AG09319 (cell line): Measurements from ENCODE around the gene SLC4A1AP.
"Not testable (repeated sequence)": the region's sequence is repeated elsewhere in the genome, so short reads cannot be mapped to it uniquely, and the experiment has no call there.

Experiments
- DNase-seq: peaks from one replicate; pipeline ENCODE4 v3.0.0-alpha.2; 2010; ENCODE audit warnings: low read depth; ENCODE audit errors: extremely low read depth
- TF ChIP-seq, protein P1 (sequence below): IDR thresholded peaks from 2 replicates; pipeline ENCODE4 v1.5.1; 2011; ENCODE audit warnings: low read depth, mild to moderate bottlenecking, inconsistent platforms, low read length, moderate library complexity

The SLC4A1AP gene

DNA sequence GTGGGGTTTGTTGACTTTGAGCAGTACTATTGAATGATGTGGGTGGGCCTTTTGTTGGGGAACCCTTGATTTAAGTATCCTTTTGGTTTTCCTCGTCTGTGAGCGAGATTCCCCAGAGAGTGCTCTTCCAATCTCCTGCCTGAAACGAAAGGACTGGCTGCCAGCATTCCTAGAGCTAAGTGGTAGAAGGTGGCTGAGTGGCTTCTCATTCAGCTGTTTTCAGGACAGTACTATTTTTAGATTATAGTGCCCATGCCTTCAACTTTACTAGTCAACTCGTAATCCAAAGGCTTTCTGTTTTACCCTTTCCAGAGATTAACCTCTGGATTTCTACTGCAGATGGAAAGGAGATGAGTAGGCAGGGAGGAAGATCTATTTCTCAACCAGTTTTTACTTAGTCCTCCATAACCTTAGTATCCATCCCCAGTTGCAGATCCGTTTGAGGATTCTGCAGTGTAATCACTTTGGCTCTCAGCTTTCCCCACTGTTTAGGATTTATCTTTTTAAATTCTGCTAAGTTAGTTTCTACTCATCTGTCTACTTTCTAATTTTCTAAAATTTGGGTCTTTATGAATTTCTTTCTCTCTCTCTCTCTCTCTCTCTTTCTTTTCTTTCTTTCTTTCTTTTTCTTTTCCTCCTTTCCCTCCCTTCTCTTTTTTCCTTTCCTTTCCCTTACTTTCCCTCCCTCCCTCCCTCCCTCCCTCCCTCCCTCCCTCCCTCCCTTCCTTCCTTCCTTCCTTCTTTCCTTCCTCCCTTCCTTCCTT lies 9.2 kb downstream of the SLC4A1AP start:
- TF ChIP-seq, protein P1, sequence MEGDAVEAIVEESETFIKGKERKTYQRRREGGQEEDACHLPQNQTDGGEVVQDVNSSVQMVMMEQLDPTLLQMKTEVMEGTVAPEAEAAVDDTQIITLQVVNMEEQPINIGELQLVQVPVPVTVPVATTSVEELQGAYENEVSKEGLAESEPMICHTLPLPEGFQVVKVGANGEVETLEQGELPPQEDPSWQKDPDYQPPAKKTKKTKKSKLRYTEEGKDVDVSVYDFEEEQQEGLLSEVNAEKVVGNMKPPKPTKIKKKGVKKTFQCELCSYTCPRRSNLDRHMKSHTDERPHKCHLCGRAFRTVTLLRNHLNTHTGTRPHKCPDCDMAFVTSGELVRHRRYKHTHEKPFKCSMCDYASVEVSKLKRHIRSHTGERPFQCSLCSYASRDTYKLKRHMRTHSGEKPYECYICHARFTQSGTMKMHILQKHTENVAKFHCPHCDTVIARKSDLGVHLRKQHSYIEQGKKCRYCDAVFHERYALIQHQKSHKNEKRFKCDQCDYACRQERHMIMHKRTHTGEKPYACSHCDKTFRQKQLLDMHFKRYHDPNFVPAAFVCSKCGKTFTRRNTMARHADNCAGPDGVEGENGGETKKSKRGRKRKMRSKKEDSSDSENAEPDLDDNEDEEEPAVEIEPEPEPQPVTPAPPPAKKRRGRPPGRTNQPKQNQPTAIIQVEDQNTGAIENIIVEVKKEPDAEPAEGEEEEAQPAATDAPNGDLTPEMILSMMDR: no peak
- no peak for DNase-seq

DNA sequence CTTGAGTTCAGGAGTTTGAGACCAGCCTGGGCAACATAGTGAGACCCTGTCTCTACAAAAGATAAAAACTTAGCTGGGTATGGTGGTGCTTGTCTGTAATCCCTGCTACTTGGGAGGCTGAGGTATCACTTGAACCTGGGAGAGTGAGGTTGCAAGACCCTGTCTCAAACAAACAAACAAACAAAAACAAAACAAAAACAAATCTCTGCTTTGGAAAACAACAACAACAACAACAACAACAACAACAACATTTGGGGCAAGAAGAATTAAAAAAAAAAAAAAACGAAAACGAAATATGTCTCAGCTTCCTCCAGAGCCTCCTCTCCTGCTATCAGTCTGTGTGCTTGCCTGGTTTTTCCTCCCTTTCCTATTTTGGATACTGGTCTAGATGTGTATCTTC lies 16.9 kb downstream of the SLC4A1AP start:
- no peak for DNase-seq
- TF ChIP-seq, protein P1: no peak

DNA sequence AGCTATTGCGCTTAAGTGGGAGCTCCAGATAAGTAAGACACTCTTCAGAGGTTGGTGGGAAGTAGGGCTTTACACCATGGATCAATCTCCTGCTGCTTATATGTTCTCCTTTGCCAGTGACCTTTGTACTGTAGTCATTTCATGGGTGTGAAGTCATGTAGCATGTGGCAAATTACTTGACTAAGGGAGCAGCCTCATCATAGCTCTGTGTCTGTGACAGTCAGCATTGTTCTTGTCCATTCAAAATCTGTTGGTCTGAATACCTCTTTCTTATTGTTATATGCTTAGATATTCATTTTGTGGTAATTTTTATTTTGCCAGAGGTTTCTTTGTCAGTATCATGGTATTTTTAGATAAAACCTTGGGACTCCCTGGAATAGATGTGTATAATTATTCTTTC lies 18.2 kb downstream of the SLC4A1AP start:
- TF ChIP-seq, protein P1: no peak
- no peak for DNase-seq

DNA sequence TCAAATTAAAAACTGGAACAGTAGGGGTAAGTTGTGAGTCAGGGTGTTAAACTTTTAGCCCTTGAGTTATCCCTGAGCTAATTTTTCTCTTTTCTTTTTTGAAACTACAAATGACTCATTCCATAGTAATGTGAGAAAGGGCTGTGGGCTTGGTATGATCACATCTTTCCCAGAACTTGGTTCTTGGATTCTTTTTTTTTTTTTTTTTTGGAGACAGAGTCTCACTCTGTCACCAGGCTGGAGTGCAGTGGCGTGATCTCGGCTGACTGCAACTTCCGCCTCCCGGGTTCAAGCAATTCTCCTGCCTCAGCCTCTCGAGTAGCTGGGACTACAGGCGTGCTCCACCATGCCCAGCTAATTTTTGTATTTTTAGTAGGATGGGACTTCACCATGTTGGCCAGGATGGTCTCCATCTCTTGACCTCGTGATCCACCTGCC lies 18.7 kb downstream of the SLC4A1AP start:
- DNase-seq: not testable (repeated sequence)

DNA sequence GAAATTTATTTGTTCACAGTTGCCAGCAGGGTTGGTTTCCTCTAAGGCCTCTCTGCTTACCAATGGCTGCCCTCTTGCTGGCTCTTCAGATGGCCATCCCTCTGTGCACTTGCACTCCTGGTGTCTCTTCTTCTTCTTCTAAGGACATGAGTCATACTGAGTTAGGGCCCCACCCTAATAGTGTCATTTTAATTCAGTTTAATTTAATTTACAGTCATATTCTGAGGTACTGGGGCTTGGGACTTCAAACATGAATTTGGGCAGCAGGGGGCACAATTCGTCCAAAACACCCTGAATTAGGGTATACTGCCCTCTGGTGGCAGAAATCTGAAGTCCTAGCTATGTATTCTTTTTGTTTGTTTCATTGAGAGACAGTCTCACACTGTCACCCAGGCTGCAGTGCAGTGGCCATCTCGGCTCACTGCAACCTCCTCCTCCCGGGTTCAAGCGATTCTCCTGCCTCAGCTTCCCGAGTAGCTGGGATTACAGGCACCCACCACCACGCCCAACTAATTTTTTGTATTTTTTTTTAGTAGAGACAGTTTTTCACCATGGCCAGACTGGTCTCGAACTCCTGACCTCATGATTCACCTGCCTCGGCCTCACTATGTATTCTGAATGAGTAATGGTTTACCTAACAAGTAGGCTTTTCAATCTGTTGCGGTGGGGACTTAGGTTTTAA lies 19.8 kb downstream of the SLC4A1AP start:
- TF ChIP-seq, protein P1: peak; percentile 78

DNA sequence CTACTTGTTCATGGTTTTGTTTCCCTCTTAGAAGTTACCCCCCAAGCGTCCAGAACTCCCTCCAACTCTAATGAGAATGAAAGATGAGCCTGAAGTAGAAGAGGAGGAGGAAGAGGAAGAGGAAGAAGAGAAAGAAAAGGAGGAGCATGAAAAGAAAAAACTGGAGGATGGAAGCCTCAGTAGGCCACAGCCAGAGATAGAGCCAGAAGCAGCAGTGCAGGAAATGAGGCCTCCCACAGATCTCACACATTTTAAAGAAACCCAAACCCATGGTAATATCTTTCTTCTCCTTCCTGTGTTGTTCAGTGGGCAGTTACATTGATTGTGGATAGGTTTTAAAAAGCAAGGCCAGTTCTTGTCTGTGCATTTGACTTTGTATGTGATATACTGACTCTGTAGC lies 21.3 kb downstream of the SLC4A1AP start:
- not testable (repeated sequence) for DNase-seq

More for the DNA sequence above, 19.8 kb downstream of the SLC4A1AP start:
- peak; percentile 55 for DNase-seq

DNA sequence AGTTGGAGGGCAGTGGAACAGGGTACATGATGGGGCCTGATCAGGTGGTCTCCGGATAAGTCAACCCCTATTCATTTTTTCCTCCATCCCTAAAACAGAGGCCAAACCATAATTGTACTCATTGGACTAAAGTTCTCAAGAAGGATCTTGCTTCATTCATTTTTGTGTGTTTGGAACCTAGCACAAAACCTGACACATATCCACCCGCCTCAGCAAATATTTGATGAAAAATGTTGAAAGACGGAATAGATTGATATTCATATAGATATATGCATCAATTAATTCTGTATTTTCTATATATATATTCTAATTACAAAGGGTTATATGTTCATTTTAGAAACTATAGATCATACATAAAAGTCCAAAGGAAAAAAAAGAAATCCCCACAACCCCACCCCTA lies 21.9 kb downstream of the SLC4A1AP start:
- TF ChIP-seq, protein P1: no peak
- DNase-seq: no peak

DNA sequence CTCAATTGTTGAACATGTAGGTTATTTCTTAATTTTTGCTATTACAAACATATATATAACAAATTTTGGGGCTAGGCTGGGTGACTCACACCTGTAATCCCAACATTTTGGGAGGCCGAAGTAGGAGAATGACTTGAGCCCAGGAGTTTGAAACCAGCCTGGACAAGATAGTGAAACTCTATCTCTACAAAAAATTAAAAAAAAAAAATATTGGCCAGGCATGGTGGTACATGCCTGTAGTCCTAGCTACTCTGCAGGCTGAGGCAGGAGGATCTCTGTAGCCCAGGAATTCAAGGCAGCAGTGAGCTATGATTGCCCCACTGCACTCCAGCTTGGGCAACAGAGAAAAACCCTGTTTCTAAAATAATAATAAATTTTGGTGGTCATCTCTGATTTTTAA lies 23.5 kb downstream of the SLC4A1AP start:
- DNase-seq: no peak
- TF ChIP-seq, protein P1: no peak
